ENCODE results near the gene MCM7. TPM values are rescaled to one million over a fixed set of nuclear protein-coding genes. Genes with fewer than 3 reads are reported as not detected.

The MCM7 gene
- polyA plus RNA-seq, 3 donors = 6.9 to 61.1 (median 8.8) TPM

- peak overlapping the region; percentile 33 for H3K9ac ChIP-seq (ENCODE audit: insufficient read depth, low read length, poor library complexity, severe bottlenecking)
- peak overlapping the region; percentile 53 for H3K4me2 ChIP-seq (replicated peaks; ENCODE audit: extremely low read depth, low read length, poor library complexity, severe bottlenecking)
- intact Hi-C loops (cut with micrococcal nuclease) = loop anchor here in 1 of 2 donors (5.0 to 10.0 kb wide), 2 partner anchors 202 to 550 kb away; partner anchors contain the start of gene GNB2
- H3K4me1 Mint-ChIP-seq = peaks cover 55% of the 10 kb centered on the region
- peak overlapping the region in 1 of 3 experiments; percentile 43 for H3K4me3 ChIP-seq (replicated peaks in 1 of 3; ENCODE audit: low read depth in 2 of 3, low read length in 3 of 3)
- H3K36me3 Mint-ChIP-seq = peaks cover 2 to 3% of the 10 kb centered on the region in 2 donors
- H3K27ac ChIP-seq (ENCODE audit: low read depth in 1 of 2, low read length in 2 of 2) = peak overlapping the region in 1 of 2 donors; percentile 62
- no peak for DNase-seq
- peak overlapping the region; percentile 11 to 79 (median 64) for H3K27ac Mint-ChIP-seq
- peaks cover 0 to 3% (median 0%) of the 10 kb centered on the region in 7 donors for H3K9me3 Mint-ChIP-seq
- peaks cover 0 to 14% of the 10 kb centered on the region in 2 donors for H3K27me3 ChIP-seq (ENCODE audit: control insufficient read depth in 2 of 2, insufficient read depth in 2 of 2, low read length in 2 of 2)
- H3K36me3 ChIP-seq (replicated peaks in 1 of 2; ENCODE audit: control insufficient read depth in 1 of 2, insufficient read depth in 2 of 2, low read length in 2 of 2) = no peaks in the 10 kb centered on the region
- no peak for TF ChIP-seq CTCF (IDR thresholded peaks at IDR 0.05)
- no peak overlapping the region for H2AFZ ChIP-seq (ENCODE audit: insufficient read depth, low read depth, low read length, poor library complexity, severe bottlenecking)
- H3K4me1 ChIP-seq (ENCODE audit: control insufficient read depth in 1 of 2, insufficient read depth in 2 of 2, low read length in 2 of 2) = peaks cover 52 to 63% of the 10 kb centered on the region in 2 donors
- peaks cover 17% of the 10 kb centered on the region for H3K79me2 ChIP-seq (ENCODE audit: insufficient read depth, low read length)
- no peaks in the 10 kb centered on the region for H3K9me3 ChIP-seq (replicated peaks in 1 of 2; ENCODE audit: control insufficient read depth in 1 of 2, insufficient read depth in 1 of 2, low read length in 2 of 2)
- H4K20me1 ChIP-seq (ENCODE audit: insufficient read depth, low read length) = peaks cover 3% of the 10 kb centered on the region
- H3K4me3 Mint-ChIP-seq = peak overlapping the region; percentile 22 to 32
- WGBS (ENCODE audit: insufficient coverage) = 40% methylated on average over 1 of the region's 4 CpGs
- H3K27me3 Mint-ChIP-seq (ENCODE audit: low read depth in 3 of 3) = peaks cover 10 to 17% (median 13%) of the 10 kb centered on the region in 3 donors
Measured at GRCh38 chr7:100124301-100125230, 23.4 kb upstream of the MCM7 start.

- no peaks in the 10 kb centered on the region for H3K36me3 ChIP-seq (replicated peaks in 1 of 2; ENCODE audit: control insufficient read depth in 1 of 2, insufficient read depth in 2 of 2, low read length in 2 of 2)
- H3K4me2 ChIP-seq (replicated peaks; ENCODE audit: extremely low read depth, low read length, poor library complexity, severe bottlenecking) = no peak overlapping the region
- no peak overlapping the region for H3K4me3 ChIP-seq (replicated peaks in 1 of 3; ENCODE audit: low read depth in 2 of 3, low read length in 3 of 3)
- Mint-ChIP-seq H3K4me3 (no peak overlapping the region), H3K36me3 (peaks cover 2 to 3% of the 10 kb centered on the region in 2 donors), H3K9me3 (peaks cover 0 to 1% (median 0%) of the 10 kb centered on the region in 7 donors), H3K27me3 (ENCODE audit: low read depth in 3 of 3) (no peaks in the 10 kb centered on the region), H3K27ac (peak overlapping the region in 4 of 7 donors; percentile 41 to 64 (median 51)), H3K4me1 (peaks cover 59% of the 10 kb centered on the region)
- no peak overlapping the region for H3K27ac ChIP-seq (ENCODE audit: low read depth in 1 of 2, low read length in 2 of 2)
- H3K27me3 ChIP-seq (ENCODE audit: control insufficient read depth in 2 of 2, insufficient read depth in 2 of 2, low read length in 2 of 2) = no peaks in the 10 kb centered on the region
- peaks cover 3% of the 10 kb centered on the region for H4K20me1 ChIP-seq (ENCODE audit: insufficient read depth, low read length)
- DNase-seq = no peak
- 100% methylated on average over 1 of the region's 1 CpG for WGBS (ENCODE audit: insufficient coverage)
- H2AFZ ChIP-seq (ENCODE audit: insufficient read depth, low read depth, low read length, poor library complexity, severe bottlenecking) = no peak overlapping the region
- no peaks in the 10 kb centered on the region for H3K9me3 ChIP-seq (replicated peaks in 1 of 2; ENCODE audit: control insufficient read depth in 1 of 2, insufficient read depth in 1 of 2, low read length in 2 of 2)
- intact Hi-C loops (cut with micrococcal nuclease) = loop anchor here in 1 of 2 donors (10.0 kb wide), 1 partner anchor 552 kb away; the partner anchor contains the start of gene GNB2
- no peak overlapping the region for H3K9ac ChIP-seq (ENCODE audit: insufficient read depth, low read length, poor library complexity, severe bottlenecking)
- no peak for TF ChIP-seq CTCF (IDR thresholded peaks at IDR 0.05)
- H3K79me2 ChIP-seq (ENCODE audit: insufficient read depth, low read length) = peaks cover 28% of the 10 kb centered on the region
- peaks cover 55 to 64% of the 10 kb centered on the region in 2 donors for H3K4me1 ChIP-seq (ENCODE audit: control insufficient read depth in 1 of 2, insufficient read depth in 2 of 2, low read length in 2 of 2)
Measured at GRCh38 chr7:100122568-100122967, 21.4 kb upstream of the MCM7 start.
